SU-DHL-6 (cell line): Measurements from ENCODE around the gene RSRC2.
A peak's percentile ranks its signal among the peaks of the same experiment; 100 is the strongest.

Source experiments
- H2AFZ ChIP-seq: fragments of 200-600 bp; sonication (generic); 2 replicates; pipeline ENCODE4 v1.6.1; 2014; ENCODE audit warnings: low read depth, mild to moderate bottlenecking, moderate library complexity, mixed read lengths, antibody characterized with exemption, low read length; ENCODE audit not compliant: severe bottlenecking
- H3F3A ChIP-seq: fragments of 200-600 bp; shearing (Covaris generic); 2 replicates; pipeline ENCODE4 v1.6.0; 2016; ENCODE audit warnings: antibody characterized with exemption, mild to moderate bottlenecking; ENCODE audit not compliant: insufficient read depth
- H3K27ac ChIP-seq: fragments of 200-600 bp; sonication (generic); 2 replicates; pipeline ENCODE4 v1.5.1; 2016; ENCODE audit warnings: low read depth, mild to moderate bottlenecking, low read length, moderate library complexity, mixed read lengths
- H3K27me3 ChIP-seq: fragments of 200-600 bp; sonication (generic), shearing (Covaris generic); 2 replicates; pipeline ENCODE4 v1.6.0; 2014; ENCODE audit warnings: mild to moderate bottlenecking, low read length
- H3K36me3 ChIP-seq: fragments of 200-600 bp; sonication (generic); 2 replicates; pipeline ENCODE4 v1.6.1; 2014; ENCODE audit warnings: mild to moderate bottlenecking, low read length, mixed read lengths
- H3K4me2 ChIP-seq: fragments of 300-600, 200-600 bp; shearing (Covaris generic), sonication (generic); 2 replicates; pipeline ENCODE4 v1.6.0; 2014; ENCODE audit warnings: low read length, low read depth, mild to moderate bottlenecking; ENCODE audit not compliant: poor library complexity, severe bottlenecking
- H3K4me3 ChIP-seq: fragments of 200-600 bp; sonication (generic); 2 replicates; pipeline ENCODE4 v1.5.1; 2014; ENCODE audit warnings: antibody characterized with exemption, low read length, mild to moderate bottlenecking, mixed read lengths; ENCODE audit not compliant: insufficient read depth, poor library complexity, severe bottlenecking
- H3K79me2 ChIP-seq: fragments of 200-600 bp; sonication (generic); 2 replicates; pipeline ENCODE4 v1.6.1; 2014; ENCODE audit warnings: mild to moderate bottlenecking, low read length, moderate library complexity; ENCODE audit not compliant: insufficient read depth
- H3K9ac ChIP-seq: fragments of 200-600 bp; sonication (generic); 2 replicates; pipeline ENCODE4 v1.7.0; 2014; ENCODE audit warnings: mild to moderate bottlenecking, low read length
- H3K9me2 ChIP-seq: fragments of 200-600 bp; sonication (generic); replicated peaks from 2 replicates; pipeline ENCODE4 v1.6.1; 2014; ENCODE audit warnings: low read length; ENCODE audit not compliant: insufficient read depth
- H3K9me3 ChIP-seq: fragments of 200-600 bp; sonication (generic); 2 replicates; pipeline ENCODE4 v1.6.1; 2014; ENCODE audit warnings: low read length, mixed read lengths; ENCODE audit not compliant: insufficient read depth
- H4K20me1 ChIP-seq: fragments of 200-600 bp; sonication (generic); 2 replicates; pipeline ENCODE4 v1.6.1; 2014; ENCODE audit warnings: low read depth, mild to moderate bottlenecking, antibody characterized with exemption, low read length, moderate library complexity, mixed read lengths
- EZH2phosphoT487 ChIP-seq: fragments of 200-600 bp; sonication (generic), shearing (Covaris generic); conservative IDR thresholded peaks from 2 replicates; pipeline ENCODE4 v1.6.1; 2018; ENCODE audit warnings: mild to moderate bottlenecking, antibody characterized with exemption, low read length, moderate library complexity, mixed read lengths
- TF ChIP-seq, protein P1 (sequence below): fragments of 200-600 bp; sonication (generic); IDR thresholded peaks from one replicate; pipeline ENCODE4 v1.5.1; 2017; ENCODE audit warnings: antibody characterized with exemption, mild to moderate bottlenecking, low read length, moderate library complexity; ENCODE audit not compliant: insufficient read depth, poor library complexity, severe bottlenecking

RSRC2 gene

DNA sequence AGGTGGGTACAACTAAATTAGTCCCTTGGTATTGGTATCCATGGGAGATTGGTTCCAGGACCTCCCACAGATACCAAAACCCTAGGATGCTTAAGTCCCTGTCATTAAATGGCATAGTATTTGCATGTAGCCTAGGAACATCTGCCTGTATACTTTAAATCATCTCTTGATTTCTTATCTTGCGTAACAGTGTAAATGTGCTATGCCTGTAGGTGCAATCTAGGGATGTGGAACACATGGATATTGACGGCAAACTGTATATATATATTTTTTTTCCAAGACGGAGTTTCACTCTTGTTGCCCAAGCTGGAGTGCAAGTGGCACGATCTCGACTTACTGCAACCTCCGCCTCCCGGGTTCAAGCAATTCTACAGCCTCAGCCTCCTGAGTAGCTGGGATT lies 1.8 kb upstream of the RSRC2 start:
- Histone ChIP-seq H4K20me1 (peaks cover 17% of the 10 kb centered on the region), H3K36me3 (peaks cover 37% of the 10 kb centered on the region), H3K9ac (peak overlapping the region; percentile 72), H3K27ac (no peak overlapping the region), H3K4me3 (peak overlapping the region; percentile 84), H3F3A (no peaks in the 10 kb centered on the region), H3K9me3 (no peaks in the 10 kb centered on the region), H3K27me3 (no peaks in the 10 kb centered on the region), H3K4me2 (peak overlapping the region; percentile 93), H3K79me2 (peaks cover 84% of the 10 kb centered on the region), H3K9me2 (no peaks in the 10 kb centered on the region), H2AFZ (no peak overlapping the region)
- TF ChIP-seq EZH2phosphoT487 = no peak
- TF ChIP-seq, protein P1, sequence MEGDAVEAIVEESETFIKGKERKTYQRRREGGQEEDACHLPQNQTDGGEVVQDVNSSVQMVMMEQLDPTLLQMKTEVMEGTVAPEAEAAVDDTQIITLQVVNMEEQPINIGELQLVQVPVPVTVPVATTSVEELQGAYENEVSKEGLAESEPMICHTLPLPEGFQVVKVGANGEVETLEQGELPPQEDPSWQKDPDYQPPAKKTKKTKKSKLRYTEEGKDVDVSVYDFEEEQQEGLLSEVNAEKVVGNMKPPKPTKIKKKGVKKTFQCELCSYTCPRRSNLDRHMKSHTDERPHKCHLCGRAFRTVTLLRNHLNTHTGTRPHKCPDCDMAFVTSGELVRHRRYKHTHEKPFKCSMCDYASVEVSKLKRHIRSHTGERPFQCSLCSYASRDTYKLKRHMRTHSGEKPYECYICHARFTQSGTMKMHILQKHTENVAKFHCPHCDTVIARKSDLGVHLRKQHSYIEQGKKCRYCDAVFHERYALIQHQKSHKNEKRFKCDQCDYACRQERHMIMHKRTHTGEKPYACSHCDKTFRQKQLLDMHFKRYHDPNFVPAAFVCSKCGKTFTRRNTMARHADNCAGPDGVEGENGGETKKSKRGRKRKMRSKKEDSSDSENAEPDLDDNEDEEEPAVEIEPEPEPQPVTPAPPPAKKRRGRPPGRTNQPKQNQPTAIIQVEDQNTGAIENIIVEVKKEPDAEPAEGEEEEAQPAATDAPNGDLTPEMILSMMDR = no peak

DNA sequence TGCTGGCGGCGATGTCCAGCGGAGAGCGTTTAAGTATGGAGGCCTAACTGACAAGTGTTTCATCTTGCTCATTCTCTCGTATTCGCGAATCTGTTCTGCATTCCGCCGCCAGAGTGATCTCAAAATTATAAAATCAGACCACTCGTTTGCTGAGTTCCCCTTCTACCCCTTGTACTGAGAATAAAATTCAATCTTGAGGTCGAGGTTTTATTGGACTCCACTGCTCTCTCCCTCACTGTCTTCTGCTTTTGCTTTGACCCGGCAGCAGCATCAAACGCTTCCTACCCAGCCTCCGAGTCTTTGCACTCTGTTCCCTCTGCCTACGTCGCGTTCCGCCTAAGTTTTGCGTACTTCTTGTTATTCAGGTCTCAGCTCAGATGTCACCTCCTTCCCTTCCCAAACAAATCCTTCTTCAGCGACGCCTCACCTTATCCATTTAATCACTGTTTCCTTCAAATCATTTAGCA lies 775 bp upstream of the RSRC2 start:
- Histone ChIP-seq H3K4me3 (peak overlapping the region; percentile 84), H3K9ac (peak overlapping the region; percentile 72), H3K36me3 (peaks cover 45% of the 10 kb centered on the region), H3K9me2 (no peaks in the 10 kb centered on the region), H3F3A (peaks cover 5% of the 10 kb centered on the region; the same call in 1 of the 2 replicates), H3K4me2 (peak overlapping the region; percentile 93), H3K9me3 (no peaks in the 10 kb centered on the region), H2AFZ (no peak overlapping the region), H3K27ac (peak overlapping the region; percentile 78), H3K27me3 (no peaks in the 10 kb centered on the region), H3K79me2 (peaks cover 87% of the 10 kb centered on the region), H4K20me1 (peaks cover 28% of the 10 kb centered on the region)
- TF ChIP-seq EZH2phosphoT487 = no peak
- TF ChIP-seq, protein P1 = no peak

DNA sequence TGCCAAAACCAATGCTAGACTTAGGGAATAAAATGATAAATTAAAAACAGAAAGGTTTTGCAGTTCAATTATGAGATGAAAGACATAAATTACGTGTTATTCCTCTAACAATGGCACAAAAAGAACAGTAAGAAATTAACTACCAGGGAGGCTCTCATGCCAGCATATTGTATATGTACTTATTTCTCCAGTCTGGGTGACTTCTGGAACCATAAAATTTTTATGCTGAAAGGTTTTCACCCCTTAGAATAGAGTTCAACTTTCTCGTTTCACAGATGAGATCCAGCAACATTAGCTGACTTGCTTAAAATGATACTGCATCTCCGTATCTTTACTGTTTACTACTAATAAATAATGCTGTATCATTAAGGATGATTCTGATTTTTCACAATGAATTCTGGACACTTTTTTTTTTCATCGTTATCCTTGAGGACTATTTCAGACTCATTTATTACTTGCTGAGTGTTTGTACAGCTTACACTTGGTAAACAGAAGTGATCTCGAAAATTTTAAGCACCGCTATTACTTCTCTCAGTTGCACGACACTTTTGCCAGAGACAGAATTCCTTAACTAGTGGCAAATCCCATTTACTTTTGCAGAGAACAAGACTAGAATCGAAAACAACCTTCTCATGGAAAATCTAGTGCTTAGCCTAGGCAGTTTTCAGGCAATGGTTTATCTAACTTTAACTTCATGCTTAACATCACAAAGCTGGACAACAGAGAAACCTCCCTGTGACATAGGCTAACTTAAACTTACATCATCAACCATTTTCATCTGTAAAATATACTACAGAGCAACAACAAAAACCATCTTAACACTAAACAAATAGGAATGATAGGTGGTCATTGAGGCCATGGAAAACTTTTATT lies 2.7 kb downstream of the RSRC2 start:
- peaks cover 24% of the 10 kb centered on the region for H3F3A ChIP-seq
- no peak overlapping the region for H2AFZ ChIP-seq
- peaks cover 61% of the 10 kb centered on the region for H4K20me1 ChIP-seq
- H3K4me2 ChIP-seq = peak overlapping the region; percentile 85
- no peaks in the 10 kb centered on the region for H3K27me3 ChIP-seq
- TF ChIP-seq, protein P1 = no peak
- TF ChIP-seq EZH2phosphoT487 = no peak
- H3K9me2 ChIP-seq = no peaks in the 10 kb centered on the region
- 0 out of 2 replicates have a peak overlapping the region, but pooled peaks have one; percentile 3 for H3K27ac ChIP-seq
- peak overlapping the region; percentile 96 for H3K9ac ChIP-seq
- H3K9me3 ChIP-seq = no peaks in the 10 kb centered on the region
- peaks cover 63% of the 10 kb centered on the region for H3K36me3 ChIP-seq
- H3K4me3 ChIP-seq = peak overlapping the region; percentile 69
- peaks cover 95% of the 10 kb centered on the region for H3K79me2 ChIP-seq
